HG03159 (cell line): ENCODE data around the gene GRID1.

Source experiments
- ATAC-seq: cut with Tn5 transposase; IDR thresholded peaks from one replicate; pipeline ENCODE4 v1.9.1; 2021; ENCODE audit warnings: mild to moderate bottlenecking, moderate library complexity; ENCODE audit not compliant: unreplicated experiment

Gene GRID1

DNA sequence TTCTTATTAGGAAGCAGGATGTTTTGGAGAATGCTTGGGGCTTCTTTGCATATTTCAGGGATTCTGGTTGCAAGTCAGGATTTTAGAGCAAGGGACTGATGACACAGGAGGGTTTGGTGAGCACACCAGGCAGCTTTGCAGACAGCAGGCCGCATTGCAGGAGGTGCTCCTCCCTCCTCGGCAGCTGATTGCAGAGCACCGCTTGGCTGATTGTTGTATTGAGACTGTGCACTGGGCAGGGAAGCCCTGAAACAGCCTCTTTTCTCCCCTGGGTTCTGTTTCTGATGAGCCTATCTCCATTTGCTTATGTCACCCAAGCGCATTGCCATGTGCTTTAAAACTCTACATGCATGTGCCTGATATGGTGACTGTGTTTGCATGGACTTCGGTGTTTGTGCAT is 769.6 kb downstream of the GRID1 start:
- ATAC-seq = no peak

DNA sequence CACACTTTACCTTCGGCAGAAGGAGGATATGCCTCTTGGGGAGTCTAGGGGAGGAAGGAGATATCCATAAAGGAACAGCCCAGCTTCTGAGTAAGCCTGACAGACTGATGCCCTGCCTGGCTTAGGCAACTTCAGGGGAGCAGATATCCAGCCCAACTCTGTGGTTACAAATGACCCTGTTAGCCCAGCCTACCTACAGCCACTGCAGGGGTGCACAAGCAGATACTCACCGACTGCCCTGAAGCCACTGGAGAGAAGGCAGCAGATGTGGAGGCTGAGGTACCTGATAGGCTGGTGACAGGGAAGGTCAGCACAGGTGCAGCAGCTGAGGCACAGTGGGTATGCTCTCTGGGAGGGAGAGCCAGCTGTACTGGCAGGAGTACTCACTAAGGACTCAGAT is 770.2 kb downstream of the GRID1 start:
- ATAC-seq = no peak

DNA sequence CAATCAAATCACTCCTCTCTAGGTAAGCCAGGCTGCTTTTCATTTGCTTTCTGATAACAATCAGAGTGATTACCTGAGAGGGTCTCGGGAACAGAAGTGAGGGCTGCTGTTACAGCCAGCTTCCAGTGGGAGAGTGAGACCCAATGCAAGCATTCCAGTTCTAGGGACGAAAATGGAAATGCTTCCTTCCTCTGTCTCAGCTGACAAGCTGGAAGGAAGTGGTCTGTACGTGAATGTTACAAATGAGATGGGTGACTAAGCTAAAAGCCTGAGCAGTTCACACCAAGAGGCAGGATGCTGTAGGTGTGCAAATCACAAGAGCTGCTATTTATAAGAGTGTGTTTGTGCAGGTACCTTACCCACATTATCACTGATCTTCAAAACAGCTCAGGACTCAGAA is 772.4 kb downstream of the GRID1 start:
- no peak for ATAC-seq

DNA sequence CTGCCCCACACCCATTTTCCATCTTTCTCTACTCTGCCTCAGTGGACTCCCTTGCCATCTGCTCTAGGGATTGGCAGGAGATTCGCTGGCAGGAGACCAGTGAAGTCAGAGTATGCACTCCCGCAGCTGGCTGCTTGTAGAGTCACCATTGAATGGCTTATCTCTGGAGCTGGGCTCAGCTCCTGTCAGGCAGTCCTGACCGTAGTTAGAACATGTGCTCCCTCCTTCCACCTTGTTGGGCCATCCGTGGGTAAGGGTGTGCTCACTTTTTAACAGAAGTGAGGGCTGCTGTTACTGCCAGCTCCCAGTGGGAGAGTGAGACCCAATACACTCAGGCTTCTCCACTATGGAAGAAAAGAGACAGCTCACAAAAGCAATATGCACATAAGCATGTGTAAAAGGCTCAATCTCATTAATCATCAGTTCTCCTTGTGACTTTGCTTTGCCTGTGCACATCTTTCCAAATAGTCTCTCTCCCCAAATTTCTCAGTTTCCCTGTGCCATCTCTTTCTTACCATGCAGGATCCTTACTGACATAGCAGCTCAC is 773.3 kb downstream of the GRID1 start:
- no peak for ATAC-seq

DNA sequence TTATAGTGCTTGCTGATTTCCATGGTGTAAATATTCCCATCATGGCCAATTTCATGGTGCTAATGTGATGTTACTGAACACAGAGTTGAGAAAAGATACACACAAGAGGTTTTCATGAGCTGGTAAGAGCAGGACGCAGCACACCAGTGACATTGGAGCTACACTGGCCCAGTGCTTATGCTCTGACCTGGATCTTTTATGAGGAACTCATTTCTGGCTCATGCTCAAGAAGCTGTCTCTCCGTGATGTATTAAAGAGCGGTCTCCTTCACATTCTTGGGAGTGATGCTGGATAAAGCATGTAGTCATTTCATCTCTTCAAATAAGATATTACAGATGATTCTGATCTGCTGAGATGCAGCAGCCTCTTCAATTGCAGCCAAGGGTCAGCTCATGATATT is 785.2 kb downstream of the GRID1 start:
- no peak for ATAC-seq

DNA sequence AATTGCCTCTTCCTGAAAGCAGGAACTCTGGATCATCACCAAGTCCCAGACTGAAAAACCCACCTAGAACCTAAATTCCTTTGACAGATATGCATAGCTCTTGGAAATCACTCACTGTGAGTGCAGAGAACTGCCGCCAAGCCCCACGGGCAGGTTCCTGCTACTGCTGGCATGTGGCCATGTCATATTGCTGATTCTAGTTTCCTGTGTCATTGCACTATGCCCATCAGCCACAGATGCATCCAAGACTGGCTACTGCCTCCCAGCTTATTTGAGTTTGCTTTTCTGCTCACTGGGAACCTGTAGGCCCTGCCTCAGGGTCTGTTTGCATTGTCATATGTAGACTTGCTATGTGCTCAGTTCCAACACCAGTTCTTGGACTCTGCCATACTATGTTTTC is 786.0 kb downstream of the GRID1 start:
- no peak for ATAC-seq

DNA sequence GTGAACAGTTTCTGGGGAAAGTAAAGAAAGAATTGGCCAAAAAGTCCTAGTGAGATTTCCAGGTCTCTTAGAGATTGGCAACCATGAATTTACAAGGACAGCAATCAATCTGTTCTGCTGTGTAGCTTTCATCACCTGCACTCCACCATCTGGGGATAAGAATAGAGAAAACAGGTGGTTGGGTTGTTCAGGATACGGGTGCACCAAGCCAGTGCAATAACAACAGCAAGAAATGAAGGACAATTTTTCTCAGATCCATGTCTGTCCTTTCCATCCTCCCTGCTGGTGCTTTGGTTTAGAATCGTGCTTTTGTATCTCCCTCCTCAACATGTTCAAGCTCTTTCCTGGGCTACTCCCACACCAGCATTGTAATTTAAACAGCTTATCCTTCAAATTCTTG is 787.7 kb downstream of the GRID1 start:
- ATAC-seq = no peak

DNA sequence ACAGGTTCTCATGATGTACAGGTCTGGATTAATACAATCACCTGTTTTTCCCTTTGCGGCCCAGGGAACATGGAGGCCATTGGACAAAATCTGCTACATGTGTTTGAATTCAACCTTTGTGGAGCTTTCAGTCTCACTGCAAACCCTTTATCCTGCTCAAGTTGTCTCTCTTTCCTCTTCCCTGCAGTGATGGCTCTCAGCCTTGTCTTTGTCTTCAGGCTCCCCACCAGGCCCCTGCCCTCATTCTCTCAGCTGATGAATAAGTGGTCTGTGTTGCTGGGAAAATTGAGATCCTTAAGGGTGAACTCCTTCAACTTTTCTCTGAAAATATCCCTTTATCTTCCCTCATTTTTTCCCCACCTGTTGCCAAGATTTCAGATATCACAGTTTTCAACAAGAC is 791.2 kb downstream of the GRID1 start:
- ATAC-seq = no peak

DNA sequence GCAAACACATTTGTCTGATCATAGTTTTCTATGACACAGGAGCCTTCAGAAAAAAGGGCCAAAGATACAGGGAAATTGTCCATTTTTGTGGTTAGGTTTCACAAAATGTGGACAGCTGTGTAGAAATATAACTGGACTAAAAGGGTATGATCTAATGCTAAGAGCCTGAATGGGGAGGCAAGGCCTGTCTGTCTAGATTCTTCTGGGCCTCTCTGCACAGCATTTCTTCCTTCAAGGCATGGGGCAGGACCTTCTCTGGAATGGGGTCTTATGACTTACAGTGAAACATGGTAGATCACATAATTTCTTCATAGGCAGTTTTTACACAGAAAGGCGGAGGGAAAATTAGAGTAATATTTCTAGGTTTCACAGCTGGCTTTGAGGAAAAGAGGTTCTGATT is 795.7 kb downstream of the GRID1 start:
- no peak for ATAC-seq

DNA sequence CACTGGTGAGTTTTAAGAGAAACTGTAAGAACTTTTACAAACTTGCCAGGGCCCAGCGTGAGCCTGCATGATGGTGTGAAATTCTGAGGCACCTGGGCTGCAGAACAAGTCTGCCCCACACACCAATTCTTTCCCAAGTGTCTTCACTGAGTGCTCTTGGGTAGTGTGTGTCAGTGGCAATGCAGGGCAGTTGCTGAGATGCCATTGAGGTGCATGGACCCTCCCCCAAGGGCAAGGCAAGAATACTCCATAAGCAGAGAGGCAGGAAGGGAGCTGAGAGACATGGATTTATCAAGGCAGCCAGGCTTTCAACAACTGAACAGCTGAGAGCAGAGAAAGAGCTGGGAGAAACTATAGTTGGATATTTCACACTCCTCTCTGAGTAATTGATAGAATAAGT is 801.2 kb downstream of the GRID1 start:
- ATAC-seq = no peak

DNA sequence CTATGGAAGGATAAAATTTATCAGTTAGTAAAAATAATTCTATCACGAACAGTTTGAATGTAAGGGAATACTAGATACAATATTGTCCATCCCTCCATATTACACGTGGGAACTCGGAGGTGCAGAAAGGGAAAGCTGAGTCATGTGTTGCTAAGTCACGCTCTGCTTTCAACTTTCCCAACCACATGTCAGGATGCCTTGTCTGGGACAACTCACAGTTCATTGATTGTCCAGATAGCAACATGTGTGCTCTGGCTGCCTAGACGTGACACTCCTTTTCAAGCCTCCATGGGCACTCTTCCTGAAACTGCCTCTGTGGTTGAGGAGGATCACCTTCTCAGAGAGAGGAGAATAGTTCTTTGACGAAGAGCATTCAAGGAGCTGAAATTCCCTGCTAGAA is 808.1 kb downstream of the GRID1 start:
- no peak for ATAC-seq

DNA sequence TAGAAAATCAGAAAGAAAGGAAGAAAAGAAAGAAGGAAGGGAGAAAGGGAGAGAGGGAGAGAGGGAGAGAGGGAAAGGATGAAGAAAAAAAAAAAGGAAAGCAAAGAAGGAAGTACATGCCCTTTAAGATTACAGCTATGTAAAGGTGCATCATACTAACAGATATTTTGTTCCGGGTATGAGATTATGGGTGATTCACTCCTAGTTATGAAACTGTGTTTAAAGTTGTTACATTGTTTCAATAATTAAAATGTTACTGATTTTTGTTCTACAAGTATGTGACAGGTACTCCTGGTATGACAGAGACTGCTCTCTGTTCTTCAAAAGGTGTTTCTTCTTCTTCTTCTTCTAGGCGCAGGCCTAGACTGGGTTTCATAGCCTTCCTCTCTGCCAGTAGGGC is 808.9 kb downstream of the GRID1 start:
- ATAC-seq = no peak

DNA sequence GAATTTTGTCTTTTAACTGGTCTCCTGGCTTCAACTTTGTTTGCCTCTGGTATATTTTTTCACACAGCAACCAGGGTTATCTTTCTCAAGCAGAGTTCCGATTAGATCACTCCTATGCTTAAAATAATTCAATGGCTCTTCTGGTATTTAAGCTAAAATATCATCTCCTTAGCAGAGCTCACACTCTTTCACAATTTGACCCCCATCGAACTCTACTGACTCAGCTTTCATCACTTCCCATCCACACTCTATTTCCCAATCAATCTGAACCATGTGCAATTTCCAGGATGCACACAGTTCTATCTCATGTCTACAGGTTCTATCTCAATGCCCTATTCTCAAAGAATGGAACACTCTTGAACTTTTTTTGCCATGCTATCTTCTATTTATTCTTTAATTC is 809.5 kb downstream of the GRID1 start:
- no peak for ATAC-seq
